Muscle layer of duodenum (tissue), 2 donors: Measurements from ENCODE around the gene KLK10.

Source experiments
- H3K27ac ChIP-seq: one replicate; pipeline ENCODE4 v1.7.0; 2013; ENCODE audit warnings: mild to moderate bottlenecking, low read length
- H3K27me3 ChIP-seq: one replicate; pipeline ENCODE4 v1.7.0; 2013; ENCODE audit warnings: low read depth, mild to moderate bottlenecking, control low read depth, low read length
- H3K36me3 ChIP-seq, 2 donors: one replicate each; pipeline ENCODE4 v1.7.0; 2013; ENCODE audit warnings: low read length in 2 of 2, control low read depth in 1 of 2, mild to moderate bottlenecking in 1 of 2; ENCODE audit not compliant: insufficient read depth in 2 of 2, control insufficient read depth in 1 of 2
- H3K4me1 ChIP-seq, 2 donors: one replicate each; pipeline ENCODE4 v1.7.0; 2013; ENCODE audit warnings: low read length in 2 of 2, mild to moderate bottlenecking in 2 of 2, control low read depth in 1 of 2, moderate library complexity in 1 of 2; ENCODE audit not compliant: insufficient read depth in 2 of 2, control insufficient read depth in 1 of 2
- H3K4me3 ChIP-seq, 2 donors: one replicate each; pipeline ENCODE4 v1.7.0; 2013; ENCODE audit warnings: low read length in 2 of 2, low read depth in 1 of 2, mild to moderate bottlenecking in 1 of 2
- H3K9me3 ChIP-seq, 2 donors: one replicate each; pipeline ENCODE4 v1.7.0; 2013; ENCODE audit warnings: low read length in 2 of 2, control low read depth in 1 of 2, mild to moderate bottlenecking in 1 of 2; ENCODE audit not compliant: control insufficient read depth in 1 of 2
- donor health status: healthy.

The KLK10 gene

DNA sequence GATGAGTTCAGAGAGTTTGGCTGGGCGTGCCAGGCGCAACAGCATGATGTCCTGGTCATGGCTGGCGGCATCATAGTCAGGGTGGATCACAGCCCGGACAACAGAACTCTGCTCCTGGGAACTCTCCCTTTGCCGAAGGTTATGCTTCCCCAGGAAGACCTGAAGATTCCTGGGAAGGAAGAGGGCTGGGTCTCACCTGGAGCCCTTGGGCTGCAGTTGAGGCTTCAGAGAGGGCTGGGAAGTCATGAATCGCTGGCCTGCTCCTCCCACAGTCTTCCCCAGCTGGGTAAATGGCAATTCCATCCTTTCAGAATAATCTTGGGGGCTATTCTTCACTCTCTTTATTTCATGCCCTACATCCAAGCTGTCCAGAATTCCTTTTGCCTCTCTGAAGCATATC, 56.1 kb downstream of the KLK10 start:
- H3K4me1 ChIP-seq, result no peaks in the 10 kb centered on the region
- peaks cover 0 to 5% of the 10 kb centered on the region in 2 donors for H3K9me3 ChIP-seq
- peaks cover 3% of the 10 kb centered on the region for H3K27me3 ChIP-seq
- H3K27ac ChIP-seq, result no peak overlapping the region
- no peak overlapping the region for H3K4me3 ChIP-seq
- H3K36me3 ChIP-seq, result no peaks in the 10 kb centered on the region
